Measurements from ENCODE around the gene SLC24A3.

GRCh38 chr20:19671374-19671773 is 458.9 kb downstream of the SLC24A3 start:
- TF ChIP-seq BHLHE40 (IDR thresholded peaks at IDR 0.05; ENCODE audit: borderline replicate concordance) (no peak), SP1 (IDR thresholded peaks at IDR 0.05) (no peak), SUZ12 (IDR thresholded peaks at IDR 0.05) (no peak), L3MBTL2 (conservative IDR thresholded peaks at IDR 0.05) (no peak), FOXA1 (IDR thresholded peaks at IDR 0.05) (no peak), ARNT (IDR thresholded peaks at IDR 0.05) (no peak), NFRKB (IDR thresholded peaks at IDR 0.05) (no peak), ZNF384 (IDR thresholded peaks at IDR 0.05) (no peak), FOXK2 (IDR thresholded peaks at IDR 0.05) (no peak)
